ENCODE results near the gene LBHD2. TPM values are rescaled to one million over a fixed set of nuclear protein-coding genes. Genes with fewer than 3 reads are reported as not detected.

Gene LBHD2
- total and polyA plus RNA-seq, 2 of the 13 experiments (the other 11 are each of a cell fraction or from before 2014, with no cell fraction given) = 0.67 to 1.00 TPM

- TF ChIP-seq MLXIP (CRISPR knock-in tag; IDR thresholded peaks at IDR 0.05; ENCODE audit: borderline replicate concordance) (no peak), ZNF20 (CRISPR knock-in tag; IDR thresholded peaks at IDR 0.05) (no peak), ZBTB2 (CRISPR knock-in tag; IDR thresholded peaks at IDR 0.05; ENCODE audit: low read depth) (0 out of 2 replicates have a peak, but pooled peaks have one; percentile 6), ZNF160 (CRISPR knock-in tag; IDR thresholded peaks at IDR 0.05) (0 out of 2 replicates have a peak, but pooled peaks have one; percentile 5), HNF4G (IDR thresholded peaks at IDR 0.05; ENCODE audit: borderline replicate concordance, low read depth, low read length) (no peak), HNF4G (CRISPR knock-in tag; IDR thresholded peaks at IDR 0.05; ENCODE audit: borderline replicate concordance, low read depth) (no peak), MXD4 (CRISPR knock-in tag; IDR thresholded peaks at IDR 0.05) (0 out of 2 replicates have a peak, but pooled peaks have one; percentile 7), RERE (CRISPR knock-in tag; IDR thresholded peaks at IDR 0.05; ENCODE audit: low read depth) (no peak), ARNTL (CRISPR knock-in tag; IDR thresholded peaks at IDR 0.05) (0 out of 2 replicates have a peak, but pooled peaks have one; percentile 10), BATF2 (CRISPR knock-in tag; IDR thresholded peaks at IDR 0.05) (0 out of 2 replicates have a peak, but pooled peaks have one; percentile 1), ZNF512 (CRISPR knock-in tag; IDR thresholded peaks at IDR 0.05) (no peak), ZNF800 (CRISPR knock-in tag; IDR thresholded peaks at IDR 0.05) (0 out of 2 replicates have a peak, but pooled peaks have one; percentile 3), ZNF329 (CRISPR knock-in tag; IDR thresholded peaks at IDR 0.05; ENCODE audit: low read depth) (0 out of 2 replicates have a peak, but pooled peaks have one; percentile 52), REL (CRISPR knock-in tag; conservative IDR thresholded peaks at IDR 0.05) (peak; percentile 28; the same call in 1 of the 2 replicates), ZNF616 (CRISPR knock-in tag; IDR thresholded peaks at IDR 0.05; ENCODE audit: low read depth) (no peak; the same call in 1 of the 2 replicates)
These were observed 20.3 kb downstream of the LBHD2 start (continued) for GRCh38 chr14:103104389-103104653.
